Panc1 (cell line): ENCODE data around the gene CAPRIN1.

Experiments used
- CTCF ChIP-seq: fragments of 450-650 bp; IDR thresholded peaks from 2 replicates; pipeline ENCODE4 v1.5.1; 2017; ENCODE audit warnings: mild to moderate bottlenecking
- POLR2AphosphoS5 ChIP-seq: IDR thresholded peaks from 2 replicates; pipeline ENCODE4 v1.6.1; 2012; ENCODE audit warnings: mild to moderate bottlenecking, low read depth, low read length, moderate library complexity
- SIN3A ChIP-seq: IDR thresholded peaks from 2 replicates; pipeline ENCODE4 v1.6.1; 2012; ENCODE audit warnings: low read depth, mild to moderate bottlenecking, low read length, moderate library complexity, borderline replicate concordance; ENCODE audit not compliant: insufficient read depth
- TCF7L2 ChIP-seq: IDR thresholded peaks from 2 replicates; pipeline ENCODE4 v1.6.1; 2011; ENCODE audit warnings: mild to moderate bottlenecking, low read depth, low read length, inconsistent platforms

GRCh38 chr11:34084637-34085036 is 33.1 kb downstream of the CAPRIN1 start:
- TF ChIP-seq SIN3A, result no peak
- TF ChIP-seq CTCF, result no peak
- no peak for TF ChIP-seq POLR2AphosphoS5
- no peak for TF ChIP-seq TCF7L2
